K562 (cell line): ENCODE data around the gene FMN1. TPM values are rescaled to one million over a fixed set of nuclear protein-coding genes. Genes with fewer than 3 reads are reported as not detected.

Experiments used
- ATAC-seq: fragments of 200-7000 bp; cut with Tn5 transposase; 3 replicates; pipeline ENCODE4 v1.9.1; 2020; ENCODE audit warnings: moderate library complexity
- BruUV-seq: library from RNA; stranded (reverse); fragments of 400-500 nt; replicated peaks from 2 replicates; lab custom pipeline; 2021; lab: Mats Ljungman, UMichigan
- CTCF ChIA-PET: fragments of 300-600 bp; formaldehyde crosslinking; extraction: SDS; loops from one replicate; lab custom pipeline; 2021; ENCODE audit warnings: low intra/inter-chr PET ratio; lab: Yijun Ruan, JAX
- POLR2A ChIA-PET: fragments of 300-600, 350-650 bp; sonication (Branson Sonifier 250); formaldehyde crosslinking; extraction: SDS; loops from one replicate; lab custom pipeline; 2021; ENCODE audit warnings: antibody characterized with exemption, inconsistent platforms; lab: Yijun Ruan, JAX
- DNase-seq, 4 experiments: peaks; one replicate each; pipeline versions ENCODE4 v3.0.0 to v3.0.0-alpha.2; 2011 to 2018; ENCODE audit warnings: low spot score in 3 of 4, mixed read lengths in 3 of 4; ENCODE audit errors: extremely low read depth in 1 of 4
- FAIRE-seq: peaks from 2 replicates; lab custom pipeline; 2011; peaks lifted over from hg19 to GRCh38; lab: Jason Lieb, UNC
- H2AFZ ChIP-seq: 2 replicates; pipeline ENCODE4 v1.6.0; 2011; ENCODE audit warnings: low read depth, low read length, control low read depth, inconsistent platforms
- H3K27ac ChIP-seq: fragments of 200-600 bp; 3 replicates; pipeline ENCODE4 v1.8.0; 2011; ENCODE audit warnings: low read depth, mild to moderate bottlenecking, control low read depth, inconsistent platforms, low read length, moderate library complexity, mixed read lengths; ENCODE audit errors: extremely low read depth
- H3K27me3 ChIP-seq, 2 experiments: fragments of 300-600 bp in 1 of 2; 2 replicates in 1 of 2; 3 replicates in 1 of 2; pipeline versions ENCODE4 v1.6.0 to v1.8.0; 2011; ENCODE audit warnings: inconsistent platforms in 2 of 2, low read length in 2 of 2, mild to moderate bottlenecking in 1 of 2, mixed read lengths in 1 of 2, moderate library complexity in 1 of 2; ENCODE audit not compliant: control insufficient read depth in 2 of 2, insufficient read depth in 2 of 2
- H3K36me3 ChIP-seq: fragments of 300-600 bp; 3 replicates; pipeline ENCODE4 v1.8.0; 2011; ENCODE audit warnings: mild to moderate bottlenecking, low read length, inconsistent platforms; ENCODE audit not compliant: control insufficient read depth, insufficient read depth
- H3K4me1 ChIP-seq, 2 experiments: fragments of 200-600 bp in 1 of 2; replicated peaks in 1 of 2; 2 replicates in 1 of 2; 3 replicates in 1 of 2; pipeline versions ENCODE4 v1.5.1 to v1.8.0; 2011; ENCODE audit warnings: inconsistent platforms in 2 of 2, low read length in 2 of 2, mild to moderate bottlenecking in 1 of 2, mixed read lengths in 1 of 2, moderate library complexity in 1 of 2; ENCODE audit not compliant: control insufficient read depth in 2 of 2, insufficient read depth in 2 of 2
- H3K4me2 ChIP-seq: 2 replicates; pipeline ENCODE4 v1.6.1; 2011; ENCODE audit warnings: low read length, control low read depth, inconsistent platforms, mixed read lengths; ENCODE audit not compliant: insufficient read depth
- H3K4me3 ChIP-seq: fragments of 200-600 bp; sonication (generic), shearing (Covaris generic); 2 replicates; pipeline ENCODE4 v1.5.1; 2016; ENCODE audit warnings: control low read depth, inconsistent platforms
- H3K79me2 ChIP-seq: fragments of 200-600 bp; 3 replicates; pipeline ENCODE4 v1.8.0; 2011; ENCODE audit warnings: low read length, inconsistent platforms; ENCODE audit not compliant: control insufficient read depth, insufficient read depth
- H3K9ac ChIP-seq, 2 experiments: 2 replicates each; pipeline versions ENCODE4 v1.6.0 to v1.6.1; 2011; ENCODE audit warnings: low read depth in 2 of 2, low read length in 2 of 2, control low read depth in 1 of 2, inconsistent platforms in 1 of 2, mild to moderate bottlenecking in 1 of 2, mixed read lengths in 1 of 2; ENCODE audit not compliant: insufficient read depth in 1 of 2
- H3K9me1 ChIP-seq: one replicate; pipeline ENCODE4 v1.6.0; 2011; ENCODE audit warnings: inconsistent platforms, mild to moderate bottlenecking, low read length, moderate library complexity; ENCODE audit not compliant: control insufficient read depth, insufficient read depth
- H3K9me3 ChIP-seq: replicated peaks from 2 replicates; pipeline ENCODE4 v1.5.1; 2011; ENCODE audit warnings: low read depth, low read length, inconsistent platforms; ENCODE audit not compliant: control insufficient read depth, insufficient read depth
- H4K20me1 ChIP-seq: replicated peaks from 2 replicates; pipeline ENCODE4 v1.6.1; 2011; ENCODE audit warnings: low read length, inconsistent platforms, mixed read lengths; ENCODE audit not compliant: control insufficient read depth, insufficient read depth
- RBFOX2 ChIP-seq: fragments of 200-400 bp; formaldehyde crosslinking; IDR thresholded peaks from 2 replicates; pipeline ENCODE4 v1.6.1; 2017; ENCODE audit warnings: low read depth, mild to moderate bottlenecking, low read length, moderate library complexity
- SIN3B ChIP-seq: fragments of 450-650 bp; IDR thresholded peaks from 2 replicates; pipeline ENCODE4 v1.6.1; 2017; ENCODE audit warnings: low read depth, mild to moderate bottlenecking, moderate library complexity
- WHSC1 ChIP-seq: IDR thresholded peaks from one replicate; pipeline ENCODE4 v1.6.1; 2012; ENCODE audit warnings: low read length, control low read depth, inconsistent platforms
- WGBS: fragments of 100-300 bp; shearing (Covaris generic); methylation state at CpG from one replicate; pipeline ENCODE4 v1.1.6; 2016; ENCODE audit warnings: low coverage, mixed read lengths; ENCODE audit not compliant: insufficient coverage; ENCODE audit errors: missing lambda C conversion rate; 5-methylcytosine and 5-hydroxymethylcytosine counted together
- in situ Hi-C: fragments of 300-500 bp; cut with MboI; formaldehyde crosslinking; loops from 4 replicates; pipeline ENCODE4 v1.15.0; 2018; ENCODE audit warnings: inconsistent platforms, mixed read lengths
- intact Hi-C: fragments of 100-400 bp; cut with micrococcal nuclease; formaldehyde crosslinking; loops from 2 replicates; pipeline ENCODE4 v1.14.2; 2022
- polyA plus RNA-seq, 8 experiments: library from polyadenylated mRNA; depleted of rRNA in 4 of 8; stranded (reverse) in 5 of 8; unstranded in 3 of 8; fragments of >200 nt; fragmentation: Nextera tagmentation in 2 of 8; fragmentation: Illumina TruSeq in 1 of 8; extraction: Ambion mirVana in 2 of 8; extraction: Trizol in 1 of 8; gene quantifications; 2 replicates each; pipeline versions ENCODE4 v1.2.1 to v1.2.3, GENCODE V29; 2011 to 2014; ENCODE audit warnings: inconsistent platforms in 1 of 8, missing spikeins in 1 of 8
- total RNA-seq, 7 experiments: library from RNA; depleted of rRNA in 6 of 7; stranded (reverse); fragments of >200 nt in 6 of 7; fragmentation: Illumina TruSeq in 2 of 7; extraction: Trizol in 2 of 7; gene quantifications; 2 replicates each; pipeline versions ENCODE4 v1.2.1 to v1.2.3, GENCODE V29; 2011 to 2021; ENCODE audit warnings: low replicate concordance in 1 of 7
- TF ChIP-seq, protein P1 (sequence below): fragments of 450-650 bp; IDR thresholded peaks from 2 replicates; pipeline ENCODE4 v1.6.1; 2016; ENCODE audit warnings: low read depth
- TF ChIP-seq, protein P2 (sequence below): fragments of 200-800 bp; sonication (Bioruptor generic); IDR thresholded peaks from 2 replicates; pipeline ENCODE4 v1.6.1; 2017; ENCODE audit warnings: missing genetic modification characterization, missing compliant biosample characterization

FMN1 gene
- total and polyA plus RNA-seq, 9 of the 15 experiments (the other 6 are each of a cell fraction or from before 2014, with no cell fraction given), result 0.03 to 0.07 (median 0.04) TPM; not detected in 6

DNA sequence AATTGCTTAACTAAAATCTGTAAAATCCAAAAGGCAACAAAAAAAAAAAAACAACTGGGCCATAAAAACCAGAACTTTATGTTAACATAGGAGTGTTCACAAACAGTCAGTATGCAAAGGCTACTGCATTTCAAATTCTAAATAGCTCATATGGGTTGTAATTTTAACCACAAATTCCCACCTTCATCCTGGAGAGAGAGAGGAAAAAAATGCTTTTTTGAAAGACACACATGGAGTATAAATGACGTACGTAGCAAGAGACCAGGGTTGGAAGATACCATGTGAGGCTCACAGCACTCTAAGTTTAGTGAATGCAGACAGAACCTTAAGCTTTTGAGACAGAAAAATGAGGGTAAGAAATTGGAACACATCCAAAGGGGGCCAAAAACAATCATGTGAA is 115.9 kb downstream of the FMN1 start:
- in situ Hi-C loops, result no loop called here
- H3K4me3 ChIP-seq, result no peak overlapping the region
- H3K4me2 ChIP-seq, result no peak overlapping the region
- no peak for ATAC-seq
- no peaks in the 10 kb centered on the region for H4K20me1 ChIP-seq
- no peaks in the 10 kb centered on the region for H3K36me3 ChIP-seq
- DNase-seq, result no peak
- H3K27me3 ChIP-seq, result peaks cover 0 to 2% of the 10 kb centered on the region in 2 experiments; a peak in 2 of 5 replicates
- H2AFZ ChIP-seq, result no peak overlapping the region
- no peak for FAIRE-seq
- ChIA-PET POLR2A (no interaction called here), CTCF (no interaction called here)
- BruUV-seq, result no TSS peak
- H3K9me1 ChIP-seq, result no peaks in the 10 kb centered on the region
- H3K9me3 ChIP-seq, result no peaks in the 10 kb centered on the region
- whole genome bisulfite sequencing, result 0% methylated on average over 2 of the region's 2 CpGs
- TF ChIP-seq, protein P1, sequence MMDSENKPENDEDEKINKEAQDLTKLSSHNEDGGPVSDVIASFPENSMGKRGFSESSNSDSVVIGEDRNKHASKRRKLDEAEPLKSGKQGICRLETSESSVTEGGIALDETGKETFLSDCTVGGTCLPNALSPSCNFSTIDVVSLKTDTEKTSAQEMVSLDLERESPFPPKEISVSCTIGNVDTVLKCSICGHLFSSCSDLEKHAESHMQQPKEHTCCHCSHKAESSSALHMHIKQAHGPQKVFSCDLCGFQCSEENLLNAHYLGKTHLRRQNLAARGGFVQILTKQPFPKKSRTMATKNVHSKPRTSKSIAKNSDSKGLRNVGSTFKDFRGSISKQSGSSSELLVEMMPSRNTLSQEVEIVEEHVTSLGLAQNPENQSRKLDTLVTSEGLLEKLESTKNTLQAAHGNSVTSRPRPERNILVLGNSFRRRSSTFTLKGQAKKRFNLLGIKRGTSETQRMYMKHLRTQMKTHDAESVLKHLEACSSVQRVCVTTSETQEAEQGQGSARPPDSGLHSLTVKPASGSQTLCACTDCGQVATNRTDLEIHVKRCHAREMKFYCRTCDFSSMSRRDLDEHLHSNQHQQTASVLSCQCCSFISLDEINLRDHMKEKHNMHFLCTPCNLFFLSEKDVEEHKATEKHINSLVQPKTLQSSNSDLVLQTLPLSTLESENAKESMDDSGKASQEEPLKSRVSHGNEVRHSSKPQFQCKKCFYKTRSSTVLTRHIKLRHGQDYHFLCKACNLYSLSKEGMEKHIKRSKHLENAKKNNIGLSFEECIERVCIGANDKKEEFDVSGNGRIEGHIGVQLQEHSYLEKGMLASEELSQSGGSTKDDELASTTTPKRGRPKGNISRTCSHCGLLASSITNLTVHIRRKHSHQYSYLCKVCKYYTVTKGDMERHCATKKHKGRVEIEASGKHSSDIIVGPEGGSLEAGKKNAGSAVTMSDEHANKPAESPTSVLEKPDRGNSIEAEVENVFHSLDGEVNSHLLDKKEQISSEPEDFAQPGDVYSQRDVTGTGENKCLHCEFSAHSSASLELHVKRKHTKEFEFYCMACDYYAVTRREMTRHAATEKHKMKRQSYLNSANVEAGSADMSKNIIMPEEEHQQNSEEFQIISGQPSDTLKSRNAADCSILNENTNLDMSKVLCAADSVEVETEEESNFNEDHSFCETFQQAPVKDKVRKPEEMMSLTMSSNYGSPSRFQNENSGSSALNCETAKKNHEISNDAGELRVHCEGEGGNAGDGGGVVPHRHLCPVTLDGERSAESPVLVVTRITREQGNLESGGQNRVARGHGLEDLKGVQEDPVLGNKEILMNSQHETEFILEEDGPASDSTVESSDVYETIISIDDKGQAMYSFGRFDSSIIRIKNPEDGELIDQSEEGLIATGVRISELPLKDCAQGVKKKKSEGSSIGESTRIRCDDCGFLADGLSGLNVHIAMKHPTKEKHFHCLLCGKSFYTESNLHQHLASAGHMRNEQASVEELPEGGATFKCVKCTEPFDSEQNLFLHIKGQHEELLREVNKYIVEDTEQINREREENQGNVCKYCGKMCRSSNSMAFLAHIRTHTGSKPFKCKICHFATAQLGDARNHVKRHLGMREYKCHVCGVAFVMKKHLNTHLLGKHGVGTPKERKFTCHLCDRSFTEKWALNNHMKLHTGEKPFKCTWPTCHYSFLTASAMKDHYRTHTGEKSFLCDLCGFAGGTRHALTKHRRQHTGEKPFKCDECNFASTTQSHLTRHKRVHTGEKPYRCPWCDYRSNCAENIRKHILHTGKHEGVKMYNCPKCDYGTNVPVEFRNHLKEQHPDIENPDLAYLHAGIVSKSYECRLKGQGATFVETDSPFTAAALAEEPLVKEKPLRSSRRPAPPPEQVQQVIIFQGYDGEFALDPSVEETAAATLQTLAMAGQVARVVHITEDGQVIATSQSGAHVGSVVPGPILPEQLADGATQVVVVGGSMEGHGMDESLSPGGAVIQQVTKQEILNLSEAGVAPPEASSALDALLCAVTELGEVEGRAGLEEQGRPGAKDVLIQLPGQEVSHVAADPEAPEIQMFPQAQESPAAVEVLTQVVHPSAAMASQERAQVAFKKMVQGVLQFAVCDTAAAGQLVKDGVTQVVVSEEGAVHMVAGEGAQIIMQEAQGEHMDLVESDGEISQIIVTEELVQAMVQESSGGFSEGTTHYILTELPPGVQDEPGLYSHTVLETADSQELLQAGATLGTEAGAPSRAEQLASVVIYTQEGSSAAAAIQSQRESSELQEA, result no peak
- TF ChIP-seq SIN3B (no peak), WHSC1 (no peak), RBFOX2 (no peak)
- TF ChIP-seq, protein P2, sequence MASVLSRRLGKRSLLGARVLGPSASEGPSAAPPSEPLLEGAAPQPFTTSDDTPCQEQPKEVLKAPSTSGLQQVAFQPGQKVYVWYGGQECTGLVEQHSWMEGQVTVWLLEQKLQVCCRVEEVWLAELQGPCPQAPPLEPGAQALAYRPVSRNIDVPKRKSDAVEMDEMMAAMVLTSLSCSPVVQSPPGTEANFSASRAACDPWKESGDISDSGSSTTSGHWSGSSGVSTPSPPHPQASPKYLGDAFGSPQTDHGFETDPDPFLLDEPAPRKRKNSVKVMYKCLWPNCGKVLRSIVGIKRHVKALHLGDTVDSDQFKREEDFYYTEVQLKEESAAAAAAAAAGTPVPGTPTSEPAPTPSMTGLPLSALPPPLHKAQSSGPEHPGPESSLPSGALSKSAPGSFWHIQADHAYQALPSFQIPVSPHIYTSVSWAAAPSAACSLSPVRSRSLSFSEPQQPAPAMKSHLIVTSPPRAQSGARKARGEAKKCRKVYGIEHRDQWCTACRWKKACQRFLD (CRISPR knock-in tag), result no peak
- H3K79me2 ChIP-seq, result no peaks in the 10 kb centered on the region
- H3K27ac ChIP-seq, result no peak overlapping the region
- intact Hi-C loops, result loop anchor here (10.0 kb wide), 1 partner anchor 54 kb away; no protein-coding TSS in a partner anchor
- no peak overlapping the region for H3K9ac ChIP-seq
- H3K4me1 ChIP-seq, result no peaks in the 10 kb centered on the region
